B cell (primary cell): ENCODE data around the gene ACIN1.

Source experiments
- EZH2 ChIP-seq: IDR thresholded peaks from 2 replicates; pipeline ENCODE4 v1.6.1; 2012; ENCODE audit warnings: borderline replicate concordance, low read depth, mild to moderate bottlenecking, moderate library complexity, low read length; ENCODE audit not compliant: insufficient read depth, poor library complexity, severe bottlenecking
- TF ChIP-seq, protein P1 (sequence below): fragments of 200-600 bp; IDR thresholded peaks from one replicate; pipeline ENCODE4 v1.8.0; 2022; ENCODE audit warnings: antibody characterized with exemption, mild to moderate bottlenecking

DNA sequence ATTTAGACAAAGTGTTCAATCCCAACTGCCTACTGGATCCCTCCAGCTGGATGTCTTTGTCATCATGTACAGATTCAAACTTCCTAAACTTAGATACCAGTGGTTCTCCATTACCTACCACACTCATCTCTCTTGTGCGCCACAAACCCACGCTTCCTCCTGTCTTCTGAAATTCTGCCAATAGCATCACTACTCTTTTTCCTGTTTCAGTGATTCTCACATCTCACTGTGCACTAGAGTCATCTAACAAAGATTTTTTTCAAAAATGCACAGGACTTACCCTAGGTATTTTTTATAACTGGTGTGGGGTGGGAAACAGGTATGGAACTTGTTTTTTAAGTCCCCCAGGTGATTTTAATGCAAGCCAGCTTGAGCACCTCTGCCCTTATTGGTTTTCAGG, 66.1 kb downstream of the ACIN1 start:
- TF ChIP-seq EZH2, result no peak
- TF ChIP-seq, protein P1, sequence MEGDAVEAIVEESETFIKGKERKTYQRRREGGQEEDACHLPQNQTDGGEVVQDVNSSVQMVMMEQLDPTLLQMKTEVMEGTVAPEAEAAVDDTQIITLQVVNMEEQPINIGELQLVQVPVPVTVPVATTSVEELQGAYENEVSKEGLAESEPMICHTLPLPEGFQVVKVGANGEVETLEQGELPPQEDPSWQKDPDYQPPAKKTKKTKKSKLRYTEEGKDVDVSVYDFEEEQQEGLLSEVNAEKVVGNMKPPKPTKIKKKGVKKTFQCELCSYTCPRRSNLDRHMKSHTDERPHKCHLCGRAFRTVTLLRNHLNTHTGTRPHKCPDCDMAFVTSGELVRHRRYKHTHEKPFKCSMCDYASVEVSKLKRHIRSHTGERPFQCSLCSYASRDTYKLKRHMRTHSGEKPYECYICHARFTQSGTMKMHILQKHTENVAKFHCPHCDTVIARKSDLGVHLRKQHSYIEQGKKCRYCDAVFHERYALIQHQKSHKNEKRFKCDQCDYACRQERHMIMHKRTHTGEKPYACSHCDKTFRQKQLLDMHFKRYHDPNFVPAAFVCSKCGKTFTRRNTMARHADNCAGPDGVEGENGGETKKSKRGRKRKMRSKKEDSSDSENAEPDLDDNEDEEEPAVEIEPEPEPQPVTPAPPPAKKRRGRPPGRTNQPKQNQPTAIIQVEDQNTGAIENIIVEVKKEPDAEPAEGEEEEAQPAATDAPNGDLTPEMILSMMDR, result no peak
